H1 (cell line): ENCODE measurements around the gene OR52W1. TPM values are rescaled to one million over a fixed set of nuclear protein-coding genes. Genes with fewer than 3 reads are reported as not detected.

Experiments used
- ASH2L ChIP-seq: fragments of 200-600, 300-600 bp; sonication (generic); IDR thresholded peaks from one replicate; pipeline ENCODE4 v1.7.1; 2017; ENCODE audit warnings: low read length
- BACH1 ChIP-seq: IDR thresholded peaks from 2 replicates; pipeline ENCODE4 v1.6.1; 2012; ENCODE audit warnings: low read length, improper control_type of control experiment
- CBX5 ChIP-seq: fragments of 300-800, 300-1000 bp; sonication (generic); IDR thresholded peaks from 2 replicates; pipeline ENCODE4 v1.7.1; 2016; ENCODE audit warnings: antibody characterized with exemption, low read length, low read depth
- CREB1 ChIP-seq: IDR thresholded peaks from 2 replicates; pipeline ENCODE4 v1.6.1; 2012; ENCODE audit warnings: inconsistent platforms
- CTBP2 ChIP-seq: IDR thresholded peaks from 2 replicates; pipeline ENCODE4 v1.7.0; 2011; ENCODE audit warnings: borderline replicate concordance, mild to moderate bottlenecking, moderate library complexity, mixed read lengths, low read length; ENCODE audit not compliant: insufficient read depth, insufficient read length
- CTCF ChIP-seq, 3 experiments: IDR thresholded peaks; 1 replicate in 2 of 3; 2 replicates in 1 of 3; pipeline versions ENCODE4 v1.5.1 to v1.6.1; 2011; ENCODE audit warnings: low read length in 3 of 3, mild to moderate bottlenecking in 3 of 3, inconsistent platforms in 2 of 3, low read depth in 1 of 3, moderate library complexity in 1 of 3; ENCODE audit not compliant: insufficient read depth in 1 of 3; ENCODE audit errors: control extremely low read depth in 1 of 3
- E2F6 ChIP-seq: IDR thresholded peaks from 2 replicates; pipeline ENCODE4 v1.6.1; 2012; ENCODE audit warnings: inconsistent platforms
- HDAC6 ChIP-seq: IDR thresholded peaks from one replicate; pipeline ENCODE4 v1.7.1; 2012; ENCODE audit warnings: low read depth, mild to moderate bottlenecking, inconsistent platforms, low read length, moderate library complexity
- JUND ChIP-seq: IDR thresholded peaks from 2 replicates; pipeline ENCODE4 v1.6.1; 2011; ENCODE audit warnings: mild to moderate bottlenecking, improper control_type of control experiment, low read length
- KDM4A ChIP-seq: IDR thresholded peaks from one replicate; pipeline ENCODE4 v1.7.1; 2012; ENCODE audit warnings: low read depth, mild to moderate bottlenecking, moderate library complexity, low read length, inconsistent platforms; ENCODE audit not compliant: severe bottlenecking
- MAFK ChIP-seq: IDR thresholded peaks from 2 replicates; pipeline ENCODE4 v1.6.1; 2012; ENCODE audit warnings: low read depth, mild to moderate bottlenecking, improper control_type of control experiment, low read length
- NANOG ChIP-seq: IDR thresholded peaks from 2 replicates; pipeline ENCODE4 v1.6.1; 2011; ENCODE audit warnings: low read length, low read depth, mild to moderate bottlenecking, inconsistent platforms; ENCODE audit not compliant: insufficient read depth, poor library complexity, severe bottlenecking
- NRF1 ChIP-seq: IDR thresholded peaks from 2 replicates; pipeline ENCODE4 v1.6.1; 2011; ENCODE audit warnings: mild to moderate bottlenecking, low read depth, low read length, improper control_type of control experiment
- POU5F1 ChIP-seq: IDR thresholded peaks from 2 replicates; pipeline ENCODE4 v1.6.1; 2011; ENCODE audit warnings: low read depth, mild to moderate bottlenecking, low read length, moderate library complexity
- RAD21 ChIP-seq, 2 experiments: IDR thresholded peaks in 1 of 2; conservative IDR thresholded peaks in 1 of 2; 2 replicates each; pipeline ENCODE4 v1.6.1; 2011; ENCODE audit warnings: low read depth in 2 of 2, low read length in 2 of 2, improper control_type of control experiment in 1 of 2, inconsistent platforms in 1 of 2, mild to moderate bottlenecking in 1 of 2, moderate library complexity in 1 of 2
- RBBP5 ChIP-seq: IDR thresholded peaks from 2 replicates; pipeline ENCODE4 v1.7.1; 2012; ENCODE audit warnings: low read depth, mild to moderate bottlenecking, inconsistent platforms, low read length, moderate library complexity, borderline replicate concordance
- RFX5 ChIP-seq: IDR thresholded peaks from 2 replicates; pipeline ENCODE4 v1.6.1; 2011; ENCODE audit warnings: low read depth, low read length, improper control_type of control experiment, borderline replicate concordance
- SRF ChIP-seq: IDR thresholded peaks from 2 replicates; pipeline ENCODE4 v1.6.1; 2011; ENCODE audit warnings: mild to moderate bottlenecking, low read depth, low read length, moderate library complexity
- TCF12 ChIP-seq: IDR thresholded peaks from 2 replicates; pipeline ENCODE4 v1.6.1; 2011; ENCODE audit warnings: low read depth, mild to moderate bottlenecking, low read length
- USF2 ChIP-seq: IDR thresholded peaks from 2 replicates; pipeline ENCODE4 v1.6.1; 2011; ENCODE audit warnings: low read length, improper control_type of control experiment
- polyA plus RNA-seq, 7 experiments: library from polyadenylated mRNA; depleted of rRNA in 3 of 7; stranded (reverse) in 5 of 7; unstranded in 2 of 7; fragments of >200 nt in 5 of 7; fragments of 200-250 nt in 2 of 7; gene quantifications; 1 replicate in 5 of 7; 2 replicates in 1 of 7; 4 replicates in 1 of 7; pipeline versions ENCODE4 v1.2.1 to v1.2.3, GENCODE V29; 2011 to 2013; ENCODE audit warnings: missing spikeins in 2 of 7, mixed read lengths in 2 of 7
- total RNA-seq: library from RNA; stranded (reverse); fragmentation: NEBNext Ultra II Directional; extraction: Animal tissue kit (Norgen Biotek cat#: 25700); gene quantifications from 2 replicates; pipeline ENCODE4 v1.2.1, GENCODE V29; 2021

The OR52W1 gene
- total and polyA plus RNA-seq, 2 of the 8 experiments (the other 6 are each of a cell fraction or from before 2014, with no cell fraction given): not detected

GRCh38 chr11:6234387-6235107, 35.5 kb downstream of the OR52W1 start, which contains the start of gene FHIP1B (continued):
- peak; percentile 76 for TF ChIP-seq ASH2L
- TF ChIP-seq JUND: no peak
- no peak for TF ChIP-seq CTCF (IDR thresholded peaks at IDR 0.05; ENCODE audit: control extremely low read depth in 1 of 3, insufficient read depth in 1 of 3, low read depth in 1 of 3, low read length in 3 of 3)
- TF ChIP-seq KDM4A: peak; percentile 80
- no peak; the same call in 1 of the 2 replicates for TF ChIP-seq RBBP5
- no peak for TF ChIP-seq USF2
- TF ChIP-seq RFX5: no peak
- TF ChIP-seq RAD21 (IDR thresholded peaks at IDR 0.05 in 1 of 2, conservative IDR thresholded peaks at IDR 0.05 in 1 of 2; ENCODE audit: low read depth in 2 of 2, low read length in 2 of 2): no peak
- no peak for TF ChIP-seq NANOG
- TF ChIP-seq BACH1: no peak
- peak; percentile 78; the same call in 1 of the 2 replicates for TF ChIP-seq CREB1
- no peak for TF ChIP-seq CTBP2
- no peak for TF ChIP-seq HDAC6
- TF ChIP-seq TCF12: no peak
- TF ChIP-seq E2F6: peak; percentile 40
- no peak for TF ChIP-seq SRF
- no peak for TF ChIP-seq NRF1
- TF ChIP-seq MAFK: no peak
- TF ChIP-seq CBX5: no peak
- TF ChIP-seq POU5F1: no peak
